Measurements from ENCODE around the gene PRKAR2A. TPM values are rescaled to one million over a fixed set of nuclear protein-coding genes. Genes with fewer than 3 reads are reported as not detected.

The PRKAR2A gene
- polyA plus RNA-seq, 1 donor from 2014 or later = 10.0 TPM

GRCh38 chr3:48709051-48709461 lies 138.6 kb downstream of the PRKAR2A start:
- H3K4me3 Mint-ChIP-seq = peak overlapping the region in 1 of 4 donors; percentile 9

GRCh38 chr3:48708481-48708889 lies 139.2 kb downstream of the PRKAR2A start:
- H3K36me3 Mint-ChIP-seq = peaks cover 1% of the 10 kb centered on the region
- H3K4me1 Mint-ChIP-seq = peaks cover 18 to 30% (median 29%) of the 10 kb centered on the region in 3 donors
- H3K9me3 Mint-ChIP-seq = no peaks in the 10 kb centered on the region
- no peak overlapping the region for H3K4me3 Mint-ChIP-seq
- peak overlapping the region in 2 of 3 donors; percentile 23 to 73 for H3K27ac Mint-ChIP-seq
- no peaks in the 10 kb centered on the region for H3K27me3 Mint-ChIP-seq

More at GRCh38 chr3:48709051-48709461, 138.6 kb downstream of the PRKAR2A start:
- H3K9me3 Mint-ChIP-seq = no peaks in the 10 kb centered on the region
- H3K4me1 Mint-ChIP-seq = peaks cover 17 to 29% (median 29%) of the 10 kb centered on the region in 3 donors
- peaks cover 1% of the 10 kb centered on the region for H3K36me3 Mint-ChIP-seq
- H3K27me3 Mint-ChIP-seq = no peaks in the 10 kb centered on the region
- peak overlapping the region in 1 of 3 donors; percentile 73 for H3K27ac Mint-ChIP-seq

GRCh38 chr3:48707157-48707556 lies 140.5 kb downstream of the PRKAR2A start:
- peaks cover 1% of the 10 kb centered on the region for H3K36me3 Mint-ChIP-seq
- H3K27ac Mint-ChIP-seq = peak overlapping the region in 1 of 3 donors; percentile 71
- H3K27me3 Mint-ChIP-seq = no peaks in the 10 kb centered on the region
- H3K4me3 Mint-ChIP-seq = no peak overlapping the region
- H3K4me1 Mint-ChIP-seq = peaks cover 17 to 37% (median 28%) of the 10 kb centered on the region in 3 donors
- H3K9me3 Mint-ChIP-seq = no peaks in the 10 kb centered on the region

GRCh38 chr3:48702320-48702920 lies 145.3 kb downstream of the PRKAR2A start:
- H3K4me3 Mint-ChIP-seq = no peak overlapping the region
- H3K36me3 Mint-ChIP-seq = peaks cover 1% of the 10 kb centered on the region
- H3K27me3 Mint-ChIP-seq = no peaks in the 10 kb centered on the region
- H3K4me1 Mint-ChIP-seq = peaks cover 9 to 20% (median 15%) of the 10 kb centered on the region in 3 donors
- peak overlapping the region in 1 of 3 donors; percentile 91 for H3K27ac Mint-ChIP-seq
- no peaks in the 10 kb centered on the region for H3K9me3 Mint-ChIP-seq

GRCh38 chr3:48700731-48701405 lies 146.8 kb downstream of the PRKAR2A start:
- H3K4me1 Mint-ChIP-seq = peaks cover 5 to 17% (median 15%) of the 10 kb centered on the region in 3 donors
- H3K27me3 Mint-ChIP-seq = no peaks in the 10 kb centered on the region

GRCh38 chr3:48698891-48699290 lies 148.8 kb downstream of the PRKAR2A start:
- peak overlapping the region in 1 of 3 donors; percentile 59 for H3K27ac Mint-ChIP-seq
- H3K4me1 Mint-ChIP-seq = peaks cover 0 to 14% (median 10%) of the 10 kb centered on the region in 3 donors

More at GRCh38 chr3:48700731-48701405, 146.8 kb downstream of the PRKAR2A start:
- Mint-ChIP-seq H3K27ac (peak overlapping the region in 1 of 3 donors; percentile 0), H3K9me3 (no peaks in the 10 kb centered on the region), H3K4me3 (no peak overlapping the region), H3K36me3 (peaks cover 1% of the 10 kb centered on the region)

GRCh38 chr3:48697952-48698351 lies 149.7 kb downstream of the PRKAR2A start:
- Mint-ChIP-seq H3K4me1 (peaks cover under 1 to 12% (median 10%) of the 10 kb centered on the region in 3 donors), H3K4me3 (no peak overlapping the region), H3K9me3 (no peaks in the 10 kb centered on the region), H3K36me3 (no peaks in the 10 kb centered on the region), H3K27me3 (no peaks in the 10 kb centered on the region), H3K27ac (no peak overlapping the region)

More at GRCh38 chr3:48698891-48699290, 148.8 kb downstream of the PRKAR2A start:
- H3K9me3 Mint-ChIP-seq = no peaks in the 10 kb centered on the region
- H3K36me3 Mint-ChIP-seq = no peaks in the 10 kb centered on the region
- no peaks in the 10 kb centered on the region for H3K27me3 Mint-ChIP-seq
- H3K4me3 Mint-ChIP-seq = no peak overlapping the region

- Mint-ChIP-seq H3K9me3 (no peaks in the 10 kb centered on the region), H3K27ac (peak overlapping the region in 1 of 3 donors; percentile 67), H3K36me3 (no peaks in the 10 kb centered on the region), H3K4me3 (no peak overlapping the region), H3K4me1 (peaks cover 3 to 6% (median 5%) of the 10 kb centered on the region in 3 donors), H3K27me3 (no peaks in the 10 kb centered on the region)
Observed at GRCh38 chr3:48696601-48697000, 151.1 kb downstream of the PRKAR2A start.

Other genes with a start within 250 kb of the PRKAR2A start
- gene UQCRC1, start 238.2 kb downstream of the PRKAR2A start, polyA plus RNA-seq = 147 TPM
- gene TMEM89, start 226.1 kb downstream of the PRKAR2A start, polyA plus RNA-seq = not detected
- gene SLC26A6, start 212.4 kb downstream of the PRKAR2A start, polyA plus RNA-seq = 1.4 TPM
- gene CELSR3, start 185.0 kb downstream of the PRKAR2A start, polyA plus RNA-seq = 0.59 TPM
- 17.2 TPM for gene NCKIPSD, start 162.0 kb downstream of the PRKAR2A start, polyA plus RNA-seq
- gene IP6K2, start 130.7 kb downstream of the PRKAR2A start, polyA plus RNA-seq = 43.4 TPM
- 13.7 TPM for gene SLC25A20, start 51.0 kb upstream of the PRKAR2A start, polyA plus RNA-seq
- 88.4 TPM for gene ARIH2, start 71.0 kb upstream of the PRKAR2A start, polyA plus RNA-seq
- gene P4HTM, start 142.4 kb upstream of the PRKAR2A start, polyA plus RNA-seq = 20.4 TPM
- 81.4 TPM for gene WDR6, start 159.5 kb upstream of the PRKAR2A start, polyA plus RNA-seq
- 25.4 TPM for gene DALRD3, start 170.7 kb upstream of the PRKAR2A start, polyA plus RNA-seq
- 188 TPM for gene NDUFAF3, start 174.2 kb upstream of the PRKAR2A start, polyA plus RNA-seq
- 96.7 TPM for gene IMPDH2, start 181.5 kb upstream of the PRKAR2A start, polyA plus RNA-seq
- gene QRICH1, start 246.2 kb upstream of the PRKAR2A start, polyA plus RNA-seq = 23.6 TPM